ENCODE measurements around the gene SBF2.

DNA sequence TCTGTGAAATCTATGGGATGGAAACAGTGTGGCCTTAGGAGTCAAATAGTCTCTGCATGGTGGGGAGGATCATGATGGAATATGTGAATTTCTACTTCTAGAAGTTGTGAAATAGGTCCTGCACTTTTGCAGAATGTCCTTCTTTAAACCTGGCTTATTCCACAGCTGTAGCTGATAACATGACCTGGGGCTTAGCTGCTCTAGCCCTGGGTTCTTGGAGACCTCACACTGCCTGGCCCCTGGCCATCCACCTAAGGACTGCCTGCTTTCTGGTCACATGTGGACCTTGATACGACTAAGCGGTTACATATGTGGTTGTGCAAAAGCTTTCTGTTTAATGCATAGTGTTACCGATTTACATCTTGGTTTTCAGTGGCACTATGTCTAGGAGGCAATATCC is 541.9 kb downstream of the SBF2 start:
- TF ChIP-seq, protein P1, sequence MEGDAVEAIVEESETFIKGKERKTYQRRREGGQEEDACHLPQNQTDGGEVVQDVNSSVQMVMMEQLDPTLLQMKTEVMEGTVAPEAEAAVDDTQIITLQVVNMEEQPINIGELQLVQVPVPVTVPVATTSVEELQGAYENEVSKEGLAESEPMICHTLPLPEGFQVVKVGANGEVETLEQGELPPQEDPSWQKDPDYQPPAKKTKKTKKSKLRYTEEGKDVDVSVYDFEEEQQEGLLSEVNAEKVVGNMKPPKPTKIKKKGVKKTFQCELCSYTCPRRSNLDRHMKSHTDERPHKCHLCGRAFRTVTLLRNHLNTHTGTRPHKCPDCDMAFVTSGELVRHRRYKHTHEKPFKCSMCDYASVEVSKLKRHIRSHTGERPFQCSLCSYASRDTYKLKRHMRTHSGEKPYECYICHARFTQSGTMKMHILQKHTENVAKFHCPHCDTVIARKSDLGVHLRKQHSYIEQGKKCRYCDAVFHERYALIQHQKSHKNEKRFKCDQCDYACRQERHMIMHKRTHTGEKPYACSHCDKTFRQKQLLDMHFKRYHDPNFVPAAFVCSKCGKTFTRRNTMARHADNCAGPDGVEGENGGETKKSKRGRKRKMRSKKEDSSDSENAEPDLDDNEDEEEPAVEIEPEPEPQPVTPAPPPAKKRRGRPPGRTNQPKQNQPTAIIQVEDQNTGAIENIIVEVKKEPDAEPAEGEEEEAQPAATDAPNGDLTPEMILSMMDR (IDR thresholded peaks at IDR 0.05), result no peak
- TF ChIP-seq POLR2A (IDR thresholded peaks at IDR 0.05), result no peak
